ENCODE data around the gene TSSK1B. TPM values are rescaled to one million over a fixed set of nuclear protein-coding genes. Genes with fewer than 3 reads are reported as not detected.

The TSSK1B gene
- 0.72 and 0.88 TPM in 2 replicates for total RNA-seq

DNA sequence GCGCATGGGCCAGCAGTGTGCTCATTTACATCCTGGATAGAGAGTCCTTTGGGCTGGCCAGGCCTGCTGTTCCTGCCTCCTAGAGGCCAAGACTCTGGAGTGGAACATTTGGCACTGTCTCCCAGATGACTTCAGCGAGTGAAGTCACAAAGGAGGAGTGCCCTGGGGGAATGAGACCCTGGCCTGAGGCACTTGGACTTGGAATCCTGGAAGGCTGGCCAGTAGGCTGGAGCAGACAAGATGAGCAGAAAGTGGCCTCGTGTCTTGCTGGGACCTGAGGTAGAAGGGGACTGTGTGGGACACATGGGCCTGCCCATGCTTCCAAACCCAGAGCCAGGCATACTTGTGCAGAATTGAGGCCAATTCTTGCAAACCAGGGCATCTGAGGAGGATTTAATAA, at the start of gene TSSK1B:
Gene TSSK1B, minus strand, starts transcription at position 101 of the 400 bp plus-strand sequence. CDS start 150 bp downstream, outside the sequence.
- Histone ChIP-seq H3K27me3 (ENCODE audit: insufficient read depth, low read length) (no peaks in the 10 kb centered on the region), H3K4me3 (ENCODE audit: insufficient read depth, low read length) (no peak within 1 kb of the TSS), H4K20me1 (ENCODE audit: insufficient read depth, low read length) (no peaks in the 10 kb centered on the region), H3K27ac (ENCODE audit: low read depth, low read length) (no peak within 1 kb of the TSS), H3K4me2 (ENCODE audit: insufficient read depth, low read length) (no peak within 1 kb of the TSS), H2AFZ (ENCODE audit: low read length) (no peak within 1 kb of the TSS), H3K9me3 (ENCODE audit: low read depth, low read length) (no peaks in the 10 kb centered on the region), H3K79me2 (ENCODE audit: insufficient read depth, low read length) (no peaks in the 10 kb centered on the region), H3K36me3 (ENCODE audit: insufficient read depth, low read length) (no peaks in the 10 kb centered on the region), H3K4me1 (ENCODE audit: insufficient read depth, low read length) (no peaks in the 10 kb centered on the region)
- no peak for DNase-seq (ENCODE audit: insufficient read length, low spot score, missing footprints)
- TF ChIP-seq CTCF (IDR thresholded peaks at IDR 0.05; ENCODE audit: extremely low read depth, low read depth, low read length), result no peak

GRCh38 chr5:113480243-113480642, 45.5 kb upstream of the TSSK1B start:
- no peaks in the 10 kb centered on the region for H3K79me2 ChIP-seq (ENCODE audit: insufficient read depth, low read length)
- no peak overlapping the region for H3K27ac ChIP-seq (ENCODE audit: low read depth, low read length)
- H4K20me1 ChIP-seq (ENCODE audit: insufficient read depth, low read length), result no peaks in the 10 kb centered on the region
- H3K9me3 ChIP-seq (ENCODE audit: low read depth, low read length), result no peaks in the 10 kb centered on the region
- H3K4me1 ChIP-seq (ENCODE audit: insufficient read depth, low read length), result no peaks in the 10 kb centered on the region
- no peak overlapping the region for H2AFZ ChIP-seq (ENCODE audit: low read length)
- peaks cover 7% of the 10 kb centered on the region for H3K27me3 ChIP-seq (ENCODE audit: insufficient read depth, low read length)
- no peaks in the 10 kb centered on the region for H3K36me3 ChIP-seq (ENCODE audit: insufficient read depth, low read length)
- no peak for DNase-seq (ENCODE audit: insufficient read length, low spot score, missing footprints)
- no peak for TF ChIP-seq CTCF (IDR thresholded peaks at IDR 0.05; ENCODE audit: extremely low read depth, low read depth, low read length)
- H3K4me2 ChIP-seq (ENCODE audit: insufficient read depth, low read length), result no peak overlapping the region
- no peak overlapping the region for H3K4me3 ChIP-seq (ENCODE audit: insufficient read depth, low read length)

GRCh38 chr5:113478691-113479090, 43.9 kb upstream of the TSSK1B start:
- no peak for TF ChIP-seq CTCF (IDR thresholded peaks at IDR 0.05; ENCODE audit: extremely low read depth, low read depth, low read length)
- H3K4me3 ChIP-seq (ENCODE audit: insufficient read depth, low read length), result no peak overlapping the region
- H3K4me2 ChIP-seq (ENCODE audit: insufficient read depth, low read length), result no peak overlapping the region
- H3K36me3 ChIP-seq (ENCODE audit: insufficient read depth, low read length), result no peaks in the 10 kb centered on the region
- no peak overlapping the region for H2AFZ ChIP-seq (ENCODE audit: low read length)
- no peaks in the 10 kb centered on the region for H3K9me3 ChIP-seq (ENCODE audit: low read depth, low read length)
- H4K20me1 ChIP-seq (ENCODE audit: insufficient read depth, low read length), result no peaks in the 10 kb centered on the region
- no peaks in the 10 kb centered on the region for H3K79me2 ChIP-seq (ENCODE audit: insufficient read depth, low read length)
- DNase-seq (ENCODE audit: insufficient read length, low spot score, missing footprints), result no peak
- H3K27ac ChIP-seq (ENCODE audit: low read depth, low read length), result no peak overlapping the region
- no peaks in the 10 kb centered on the region for H3K4me1 ChIP-seq (ENCODE audit: insufficient read depth, low read length)
- H3K27me3 ChIP-seq (ENCODE audit: insufficient read depth, low read length), result peaks cover 3% of the 10 kb centered on the region

- Histone ChIP-seq H3K4me2 (ENCODE audit: insufficient read depth, low read length) (no peak overlapping the region), H3K79me2 (ENCODE audit: insufficient read depth, low read length) (no peaks in the 10 kb centered on the region), H2AFZ (ENCODE audit: low read length) (no peak overlapping the region), H3K4me3 (ENCODE audit: insufficient read depth, low read length) (no peak overlapping the region), H3K27ac (ENCODE audit: low read depth, low read length) (no peak overlapping the region), H3K4me1 (ENCODE audit: insufficient read depth, low read length) (no peaks in the 10 kb centered on the region), H3K27me3 (ENCODE audit: insufficient read depth, low read length) (peaks cover 3% of the 10 kb centered on the region), H3K36me3 (ENCODE audit: insufficient read depth, low read length) (no peaks in the 10 kb centered on the region), H3K9me3 (ENCODE audit: low read depth, low read length) (no peaks in the 10 kb centered on the region), H4K20me1 (ENCODE audit: insufficient read depth, low read length) (no peaks in the 10 kb centered on the region)
- no peak for TF ChIP-seq CTCF (IDR thresholded peaks at IDR 0.05; ENCODE audit: extremely low read depth, low read depth, low read length)
- DNase-seq (ENCODE audit: insufficient read length, low spot score, missing footprints), result no peak
Observed at GRCh38 chr5:113474100-113474728, 39.4 kb upstream of the TSSK1B start.
